ENCODE results near the gene RHBDD2. TPM values are rescaled to one million over a fixed set of nuclear protein-coding genes. Genes with fewer than 3 reads are reported as not detected.
"Not testable (repeated sequence)": the region's sequence is repeated elsewhere in the genome, so short reads cannot be mapped to it uniquely, and the experiment has no call there.

RHBDD2 gene
- total RNA-seq, 2 experiments from 2014 or later: 199 to 208 TPM

- DNase-seq (peak in 7 of 14 experiments; percentile 12 to 87 (median 57)), ATAC-seq (ENCODE audit: poor library complexity) (peak; percentile 48)
- peaks cover 59% of the 10 kb centered on the region for H3K36me3 Mint-ChIP-seq (ENCODE audit: low read depth)
- no peaks in the 10 kb centered on the region for H3K9me3 Mint-ChIP-seq
- CTCF ChIA-PET: interaction anchor here (1.3 kb wide), 1 partner anchor 36 kb away, joined by 3 read pairs; no protein-coding TSS in a partner anchor
- H3K4me3 Mint-ChIP-seq: peak overlapping the region; percentile 92
- Histone ChIP-seq H3K36me3 (ENCODE audit: insufficient read depth, low read length) (peaks cover 46% of the 10 kb centered on the region), H3K4me3 (ENCODE audit: low read length) (peak overlapping the region; percentile 96), H3K4me1 (ENCODE audit: insufficient read depth, low read length) (peaks cover 34% of the 10 kb centered on the region), H3K27me3 (ENCODE audit: control insufficient read depth in 1 of 2, insufficient read depth in 2 of 2, low read length in 2 of 2) (no peaks in the 10 kb centered on the region), H3K27ac (ENCODE audit: low read depth in 1 of 2, low read length in 2 of 2) (peak overlapping the region; percentile 85 to 90), H3K9me3 (ENCODE audit: control insufficient read depth in 1 of 2, insufficient read depth in 1 of 2, low read length in 2 of 2) (no peaks in the 10 kb centered on the region)
- no peaks in the 10 kb centered on the region for H3K27me3 Mint-ChIP-seq
- intact Hi-C loops (cut with DNase I, micrococcal nuclease): loop anchor here (1.0 to 10.0 kb wide), 5 partner anchors 35 to 435 kb away; partner anchors contain the start of genes POR (in 1 of the 2) and TMEM120A (in 1 of the 2)
- TF ChIP-seq, protein P1, sequence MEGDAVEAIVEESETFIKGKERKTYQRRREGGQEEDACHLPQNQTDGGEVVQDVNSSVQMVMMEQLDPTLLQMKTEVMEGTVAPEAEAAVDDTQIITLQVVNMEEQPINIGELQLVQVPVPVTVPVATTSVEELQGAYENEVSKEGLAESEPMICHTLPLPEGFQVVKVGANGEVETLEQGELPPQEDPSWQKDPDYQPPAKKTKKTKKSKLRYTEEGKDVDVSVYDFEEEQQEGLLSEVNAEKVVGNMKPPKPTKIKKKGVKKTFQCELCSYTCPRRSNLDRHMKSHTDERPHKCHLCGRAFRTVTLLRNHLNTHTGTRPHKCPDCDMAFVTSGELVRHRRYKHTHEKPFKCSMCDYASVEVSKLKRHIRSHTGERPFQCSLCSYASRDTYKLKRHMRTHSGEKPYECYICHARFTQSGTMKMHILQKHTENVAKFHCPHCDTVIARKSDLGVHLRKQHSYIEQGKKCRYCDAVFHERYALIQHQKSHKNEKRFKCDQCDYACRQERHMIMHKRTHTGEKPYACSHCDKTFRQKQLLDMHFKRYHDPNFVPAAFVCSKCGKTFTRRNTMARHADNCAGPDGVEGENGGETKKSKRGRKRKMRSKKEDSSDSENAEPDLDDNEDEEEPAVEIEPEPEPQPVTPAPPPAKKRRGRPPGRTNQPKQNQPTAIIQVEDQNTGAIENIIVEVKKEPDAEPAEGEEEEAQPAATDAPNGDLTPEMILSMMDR (IDR thresholded peaks at IDR 0.05): no peak
- H3K27ac Mint-ChIP-seq: peak overlapping the region; percentile 90
- H3K4me1 Mint-ChIP-seq (ENCODE audit: low read depth): peaks cover 24% of the 10 kb centered on the region
- POLR2A ChIA-PET: interaction anchor here (0.6 to 5.5 kb wide), 4 partner anchors 35 to 1222 kb away, joined by 3 to 46 read pairs (median 4); partner anchors contain the start of genes GTF2I, MDH2, POR and STYXL1
These were observed 944 bp downstream of the RHBDD2 start for GRCh38 chr7:75879771-75880184.

GRCh38 chr7:75880242-75880641 is 1.4 kb downstream of the RHBDD2 start:
- Mint-ChIP-seq H3K36me3 (ENCODE audit: low read depth) (peaks cover 60% of the 10 kb centered on the region), H3K4me1 (ENCODE audit: low read depth) (peaks cover 24% of the 10 kb centered on the region), H3K27ac (peak overlapping the region; percentile 90), H3K27me3 (no peaks in the 10 kb centered on the region), H3K9me3 (no peaks in the 10 kb centered on the region), H3K4me3 (peak overlapping the region; percentile 92)
- intact Hi-C loops (cut with DNase I, micrococcal nuclease): loop anchor here (1.0 to 5.0 kb wide), 2 partner anchors 34 to 127 kb away; no protein-coding TSS in a partner anchor
- peak in 1 of 14 experiments; percentile 42 for DNase-seq
- no peak overlapping the region for H3K4me3 ChIP-seq (ENCODE audit: low read length)
- POLR2A ChIA-PET: interaction anchor here (0.9 to 5.5 kb wide), 2 partner anchors 35 to 168 kb away, joined by 3 to 46 read pairs; partner anchors contain the start of genes MDH2, POR and STYXL1
- ATAC-seq (ENCODE audit: poor library complexity): peak; percentile 25
- no peaks in the 10 kb centered on the region for H3K9me3 ChIP-seq (ENCODE audit: control insufficient read depth in 1 of 2, insufficient read depth in 1 of 2, low read length in 2 of 2)
- H3K27me3 ChIP-seq (ENCODE audit: control insufficient read depth in 1 of 2, insufficient read depth in 2 of 2, low read length in 2 of 2): no peaks in the 10 kb centered on the region
- peaks cover 50% of the 10 kb centered on the region for H3K36me3 ChIP-seq (ENCODE audit: insufficient read depth, low read length)
- CTCF ChIA-PET: interaction anchor here (1.3 kb wide), 1 partner anchor 36 kb away, joined by 3 read pairs; no protein-coding TSS in a partner anchor
- peaks cover 34% of the 10 kb centered on the region for H3K4me1 ChIP-seq (ENCODE audit: insufficient read depth, low read length)
- H3K27ac ChIP-seq (ENCODE audit: low read depth in 1 of 2, low read length in 2 of 2): peak overlapping the region; percentile 30 to 45
- TF ChIP-seq, protein P1 (IDR thresholded peaks at IDR 0.05): no peak

DNA sequence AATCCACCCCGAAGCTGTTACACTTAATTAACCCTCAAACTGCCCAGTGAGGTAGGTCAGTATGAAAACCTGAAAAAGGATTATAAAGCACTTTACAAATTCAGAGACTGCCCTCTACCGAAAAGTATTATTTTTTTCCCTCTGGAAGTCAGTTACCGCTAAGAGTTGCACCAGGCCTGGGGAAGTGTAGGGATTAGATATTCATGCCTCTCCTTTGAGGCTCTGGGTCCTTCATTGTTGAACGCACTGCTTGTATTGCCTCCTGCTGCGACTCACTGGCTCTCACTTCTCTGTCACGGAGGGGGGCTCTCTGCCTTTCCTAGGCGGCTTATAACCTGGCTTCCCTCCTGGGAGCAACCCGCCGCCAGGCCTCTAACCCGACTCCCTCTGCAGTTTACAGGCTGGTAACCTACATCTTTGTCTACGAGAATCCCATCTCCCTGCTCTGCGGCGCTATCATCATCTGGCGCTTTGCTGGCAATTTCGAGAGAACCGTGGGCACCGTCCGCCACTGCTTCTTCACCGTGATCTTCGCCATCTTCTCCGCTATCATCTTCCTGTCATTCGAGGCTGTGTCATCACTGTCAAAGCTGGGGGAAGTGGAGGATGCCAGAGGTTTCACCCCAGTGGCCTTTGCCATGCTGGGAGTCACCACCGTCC is 2.7 kb downstream of the RHBDD2 start:
- intact Hi-C loops (cut with DNase I, micrococcal nuclease): loop anchor here in 1 of 2 experiments (5.0 kb wide), 1 partner anchor 126 kb away; no protein-coding TSS in a partner anchor
- peak overlapping the region; percentile 56 for H3K4me3 Mint-ChIP-seq
- no peaks in the 10 kb centered on the region for H3K27me3 Mint-ChIP-seq
- DNase-seq (no peak), ATAC-seq (ENCODE audit: poor library complexity) (no peak)
- ChIA-PET POLR2A (no interaction called here), CTCF (no interaction called here)
- H3K4me1 Mint-ChIP-seq (ENCODE audit: low read depth): peaks cover 24% of the 10 kb centered on the region
- no peaks in the 10 kb centered on the region for H3K9me3 Mint-ChIP-seq
- Histone ChIP-seq H3K9me3 (ENCODE audit: control insufficient read depth in 1 of 2, insufficient read depth in 1 of 2, low read length in 2 of 2) (no peaks in the 10 kb centered on the region), H3K27ac (ENCODE audit: low read depth in 1 of 2, low read length in 2 of 2) (no peak overlapping the region), H3K4me1 (ENCODE audit: insufficient read depth, low read length) (peaks cover 34% of the 10 kb centered on the region), H3K27me3 (ENCODE audit: control insufficient read depth in 1 of 2, insufficient read depth in 2 of 2, low read length in 2 of 2) (no peaks in the 10 kb centered on the region), H3K4me3 (ENCODE audit: low read length) (no peak overlapping the region), H3K36me3 (ENCODE audit: insufficient read depth, low read length) (peaks cover 62% of the 10 kb centered on the region)
- TF ChIP-seq, protein P1 (IDR thresholded peaks at IDR 0.05): no peak
- H3K27ac Mint-ChIP-seq: peak overlapping the region; percentile 71
- H3K36me3 Mint-ChIP-seq (ENCODE audit: low read depth): peaks cover 73% of the 10 kb centered on the region

GRCh38 chr7:75883265-75883824 is 4.5 kb downstream of the RHBDD2 start:
- H3K9me3 Mint-ChIP-seq; H3K27ac Mint-ChIP-seq; H3K4me3 ChIP-seq (ENCODE audit: low read length); H3K4me3 Mint-ChIP-seq; H3K27ac ChIP-seq (ENCODE audit: low read depth in 1 of 2, low read length in 2 of 2); CTCF ChIA-PET; H3K9me3 ChIP-seq (ENCODE audit: control insufficient read depth in 1 of 2, insufficient read depth in 1 of 2, low read length in 2 of 2); H3K27me3 ChIP-seq (ENCODE audit: control insufficient read depth in 1 of 2, insufficient read depth in 2 of 2, low read length in 2 of 2); ATAC-seq (ENCODE audit: poor library complexity); DNase-seq; H3K27me3 Mint-ChIP-seq: not testable (repeated sequence)
- H3K36me3 ChIP-seq (ENCODE audit: insufficient read depth, low read length): peaks cover 76% of the 10 kb centered on the region
- intact Hi-C loops (cut with DNase I, micrococcal nuclease): loop anchor here in 1 of 2 experiments (5.0 kb wide), 1 partner anchor 124 kb away; no protein-coding TSS in a partner anchor
- peaks cover 28% of the 10 kb centered on the region for H3K4me1 ChIP-seq (ENCODE audit: insufficient read depth, low read length)
- POLR2A ChIA-PET: interaction anchor here (1.2 kb wide), 1 partner anchor 31 kb away, joined by 4 read pairs; no protein-coding TSS in a partner anchor
- Mint-ChIP-seq H3K36me3 (ENCODE audit: low read depth) (peaks cover 86% of the 10 kb centered on the region), H3K4me1 (ENCODE audit: low read depth) (peaks cover 18% of the 10 kb centered on the region)

All from CD4-positive, alpha-beta T cell (primary cell).